HG02610 (cell line): Measurements from ENCODE around the gene ARHGAP27.

Experiments used
- ATAC-seq: cut with Tn5 transposase; IDR thresholded peaks from one replicate; pipeline ENCODE4 v1.9.1; 2021; ENCODE audit warnings: mild to moderate bottlenecking, moderate library complexity; ENCODE audit not compliant: unreplicated experiment

The ARHGAP27 gene

GRCh38 chr17:45388604-45389325 is 43.9 kb downstream of the ARHGAP27 start:
- no peak for ATAC-seq

DNA sequence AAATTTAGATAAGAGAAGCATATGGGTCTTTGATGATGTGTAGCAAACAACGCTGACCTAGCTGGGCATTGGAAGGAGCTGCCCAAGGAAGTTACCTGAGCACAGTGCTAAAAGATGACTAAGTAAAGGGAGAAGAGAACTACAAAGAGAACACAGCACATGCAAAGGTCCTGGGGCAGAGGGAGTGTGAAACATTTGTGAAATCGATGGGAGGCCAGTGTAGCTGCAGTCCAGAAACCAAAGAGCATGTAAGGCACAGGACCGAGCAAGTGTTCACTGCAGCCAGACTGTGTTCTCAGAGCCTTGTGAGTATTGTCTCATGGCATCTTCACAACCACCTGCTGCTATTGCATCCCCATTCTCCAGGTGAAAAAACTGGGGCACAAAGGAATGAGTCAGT is 44.9 kb downstream of the ARHGAP27 start:
- no peak for ATAC-seq

GRCh38 chr17:45386178-45386577 is 46.5 kb downstream of the ARHGAP27 start:
- ATAC-seq = no peak

DNA sequence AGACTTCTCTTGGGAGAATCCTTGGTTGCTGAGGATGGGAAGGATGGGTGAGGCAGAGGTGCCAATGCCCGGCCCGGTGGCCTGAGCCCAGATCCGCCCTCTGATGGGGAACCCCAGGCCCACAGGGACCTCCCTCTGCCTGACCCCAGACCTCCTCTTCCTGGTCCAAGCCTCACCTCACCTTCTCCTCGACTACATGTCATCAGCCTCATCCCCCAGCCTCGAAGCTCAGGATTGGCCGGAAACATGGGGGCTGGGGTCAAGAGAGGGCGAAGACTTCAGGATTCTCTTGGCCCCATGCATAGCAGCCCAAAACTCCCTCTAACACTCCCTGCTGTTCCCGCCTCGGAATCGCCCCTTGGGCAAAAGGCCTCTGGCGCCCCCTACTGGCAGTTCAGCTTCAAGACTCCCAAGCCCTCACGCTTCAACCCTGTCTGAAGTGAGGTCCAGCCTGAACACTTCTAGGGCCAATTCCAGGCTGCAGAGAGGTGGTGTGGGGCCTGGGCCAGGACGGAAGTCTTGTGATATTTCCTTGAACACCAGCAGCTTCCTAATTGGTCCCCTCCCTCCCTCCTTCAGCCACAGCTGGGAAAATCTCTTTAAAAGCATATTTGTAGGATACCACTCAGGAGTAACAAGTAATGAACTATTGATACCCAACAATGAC is 47.2 kb downstream of the ARHGAP27 start:
- no peak for ATAC-seq

- ATAC-seq = no peak
These were observed 47.8 kb downstream of the ARHGAP27 start for GRCh38 chr17:45384789-45385262.

DNA sequence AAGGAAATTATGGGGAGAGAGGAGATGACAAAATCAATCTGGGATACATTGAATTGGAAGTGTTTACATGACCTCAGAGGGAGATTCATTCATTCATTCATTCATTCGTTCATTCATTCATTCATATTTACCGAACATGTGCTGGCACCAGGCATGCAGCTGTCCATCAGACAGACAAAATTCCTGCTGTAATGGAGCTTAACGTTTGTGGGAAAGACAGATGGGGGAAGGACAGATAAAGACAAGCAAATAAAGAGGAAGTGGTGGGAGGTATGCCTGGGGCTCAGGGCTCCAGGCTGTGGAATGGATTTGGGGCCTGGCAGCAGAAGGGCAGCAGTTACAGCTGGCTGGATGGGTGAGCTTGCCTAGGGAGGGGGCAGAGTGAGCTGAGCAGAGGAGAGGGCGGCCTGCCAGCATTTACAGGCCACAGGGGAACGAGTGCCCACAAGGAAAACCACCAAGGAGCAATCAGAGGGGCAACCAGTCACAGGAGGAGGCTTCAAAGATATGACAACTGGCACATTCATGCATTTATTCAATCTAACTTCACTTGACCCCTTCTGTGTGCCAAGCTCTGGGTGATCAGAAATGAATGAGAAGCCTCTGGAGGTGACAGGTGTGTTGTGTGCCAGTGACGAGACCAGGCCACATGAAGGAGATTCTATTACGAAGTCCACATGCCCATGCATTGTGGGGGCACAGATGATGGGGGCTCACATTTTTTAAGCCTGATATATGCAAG is 48.5 kb downstream of the ARHGAP27 start:
- ATAC-seq = no peak

- no peak for ATAC-seq
These were observed 49.7 kb downstream of the ARHGAP27 start for GRCh38 chr17:45383003-45383402.

GRCh38 chr17:45382226-45382625 is 50.4 kb downstream of the ARHGAP27 start:
- no peak for ATAC-seq

DNA sequence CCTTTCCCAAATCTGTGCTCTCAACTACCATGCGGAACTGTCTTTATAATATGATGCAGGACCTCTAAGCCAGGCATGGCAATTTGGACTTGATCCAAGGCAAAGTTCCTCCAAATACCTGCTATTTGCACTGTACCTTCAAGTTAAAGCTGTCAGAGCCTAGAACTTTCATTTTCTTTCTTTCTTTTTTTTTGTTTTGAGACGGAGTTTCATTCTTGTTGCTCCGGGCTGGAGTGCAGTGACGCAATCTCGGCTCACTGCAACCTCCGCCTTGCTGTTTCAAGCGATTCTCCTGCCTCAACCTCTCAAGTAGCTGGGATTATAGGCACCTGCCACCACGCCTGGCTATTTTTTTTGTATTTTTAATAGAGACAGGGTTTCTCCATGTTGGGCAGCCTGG is 51.7 kb downstream of the ARHGAP27 start:
- no peak for ATAC-seq

GRCh38 chr17:45380046-45380765 is 52.5 kb downstream of the ARHGAP27 start:
- no peak for ATAC-seq

DNA sequence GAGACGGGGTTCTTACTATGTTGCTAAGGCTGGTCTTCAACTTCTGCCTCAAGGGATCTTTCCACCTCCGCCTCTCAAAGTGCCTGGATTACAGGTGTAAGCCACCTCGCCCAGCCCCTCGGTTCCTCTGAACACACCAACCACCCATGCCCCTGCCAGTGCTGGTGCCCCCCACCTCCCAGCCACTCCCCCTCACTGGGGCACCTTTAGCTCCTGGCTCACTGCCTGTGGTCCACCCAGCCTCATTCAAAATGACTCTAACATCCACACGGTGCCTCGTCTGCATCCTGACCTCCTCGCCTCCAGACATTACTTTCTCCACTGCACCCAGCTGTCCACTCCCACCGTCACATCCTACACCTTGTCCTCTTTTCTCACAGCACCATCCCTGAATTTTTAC is 55.3 kb downstream of the ARHGAP27 start:
- ATAC-seq = no peak

GRCh38 chr17:45376171-45377005 is 56.3 kb downstream of the ARHGAP27 start:
- no peak for ATAC-seq

- ATAC-seq = no peak
These were observed 58.2 kb downstream of the ARHGAP27 start for GRCh38 chr17:45374501-45374900.

GRCh38 chr17:45372325-45372869 is 60.3 kb downstream of the ARHGAP27 start:
- no peak for ATAC-seq

GRCh38 chr17:45371414-45372324 is 61.0 kb downstream of the ARHGAP27 start:
- ATAC-seq = no peak

DNA sequence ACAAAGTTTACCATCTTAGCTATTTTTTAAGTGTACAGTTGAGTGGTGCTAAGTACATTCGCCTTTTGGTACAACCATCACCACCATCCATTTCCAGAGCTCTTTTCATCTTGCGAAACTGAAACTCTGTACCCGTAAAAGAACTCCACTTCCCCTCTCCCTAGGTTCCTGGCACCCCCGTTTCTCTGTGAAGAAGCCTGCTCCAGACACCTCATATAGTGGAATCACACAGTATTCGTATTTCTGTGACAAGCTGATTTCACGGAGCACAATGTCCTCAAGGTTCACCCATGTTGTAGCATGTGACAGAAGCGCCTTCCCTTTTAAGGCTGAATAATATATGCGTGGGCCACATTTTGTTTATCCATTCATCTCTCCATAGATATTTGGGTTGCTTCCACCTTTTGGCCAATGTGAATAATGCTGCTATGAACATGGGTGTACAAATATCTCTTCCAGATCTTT is 61.7 kb downstream of the ARHGAP27 start:
- ATAC-seq = no peak

DNA sequence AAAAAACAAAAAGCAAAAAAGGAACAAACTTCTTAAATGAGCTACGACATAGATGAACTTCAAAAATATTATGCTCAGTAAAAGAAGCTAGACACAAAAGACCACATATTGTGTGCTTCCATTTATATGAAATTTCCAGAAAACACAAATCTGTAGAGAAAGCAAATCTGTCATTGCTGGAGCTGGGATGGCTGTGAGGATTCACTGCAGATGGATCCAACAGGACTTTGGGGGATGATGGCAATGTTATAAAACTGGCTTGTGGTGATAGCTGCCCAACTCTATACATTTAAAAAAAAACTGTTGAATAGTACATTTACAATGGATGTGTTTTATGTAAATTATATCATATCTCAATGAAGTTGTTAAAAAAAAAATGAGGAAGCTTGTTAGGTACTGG is 63.2 kb downstream of the ARHGAP27 start:
- ATAC-seq = no peak

DNA sequence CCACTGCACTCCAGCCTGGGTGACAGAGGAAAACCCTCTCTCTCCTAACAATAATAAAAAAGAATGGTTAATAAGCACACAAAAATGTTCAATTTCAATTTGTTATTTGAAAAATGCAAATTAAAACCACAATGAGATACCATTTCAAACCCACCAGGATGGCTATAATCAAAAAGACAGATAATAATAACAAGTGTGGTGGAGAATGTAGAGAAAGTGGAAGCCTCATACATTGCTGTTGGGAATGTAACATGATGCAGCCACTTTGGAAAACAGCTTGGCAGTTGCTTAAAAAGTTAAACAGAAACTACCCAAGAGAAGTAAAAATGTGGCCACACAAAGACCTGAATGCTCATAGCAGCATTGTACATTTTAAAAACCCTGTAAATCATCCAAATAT is 64.0 kb downstream of the ARHGAP27 start:
- no peak for ATAC-seq

- ATAC-seq = no peak
These were observed 65.5 kb downstream of the ARHGAP27 start for GRCh38 chr17:45367216-45367615.
